HepG2 (cell line): ENCODE measurements around the gene SLC51B. TPM values are rescaled to one million over a fixed set of nuclear protein-coding genes. Genes with fewer than 3 reads are reported as not detected.
A peak's percentile ranks its signal among the peaks of the same experiment; 100 is the strongest.

Experiments used
- ATRX ChIP-seq: sonication (generic); formaldehyde crosslinking; IDR thresholded peaks from 2 replicates; pipeline ENCODE4 v1.4.0; 2020; ENCODE audit warnings: missing genetic modification reagents, borderline replicate concordance
- CEBPG ChIP-seq: IDR thresholded peaks from 2 replicates; pipeline ENCODE4 v1.6.1; 2016
- CHCHD3 ChIP-seq: sonication (generic); formaldehyde crosslinking; IDR thresholded peaks from 2 replicates; pipeline ENCODE4 v1.8.0; 2022; ENCODE audit warnings: mild to moderate bottlenecking, missing genetic modification reagents, moderate library complexity
- CREB3 ChIP-seq: sonication (generic); formaldehyde crosslinking; IDR thresholded peaks from 2 replicates; pipeline ENCODE4 v1.5.0; 2020; ENCODE audit warnings: missing genetic modification reagents
- GABPA ChIP-seq, 2 experiments: IDR thresholded peaks; 2 replicates each; pipeline ENCODE4 v1.6.1; 2011 to 2016; ENCODE audit warnings: low read depth in 2 of 2, low read length in 1 of 2, missing biosample characterization in 1 of 2, missing genetic modification characterization in 1 of 2
- IRX3 ChIP-seq: sonication (generic); formaldehyde crosslinking; IDR thresholded peaks from 2 replicates; pipeline ENCODE4 v1.8.1; 2023; ENCODE audit warnings: mild to moderate bottlenecking, low read depth, missing genetic modification reagents, borderline replicate concordance
- KDM6A ChIP-seq: IDR thresholded peaks from 2 replicates; pipeline ENCODE4 v1.6.1; 2016; ENCODE audit warnings: low read depth
- LBX2 ChIP-seq: sonication (generic); formaldehyde crosslinking; IDR thresholded peaks from 2 replicates; pipeline ENCODE4 v1.5.0; 2020; ENCODE audit warnings: missing genetic modification reagents, mild to moderate bottlenecking, borderline replicate concordance
- MED1 ChIP-seq: sonication (generic); formaldehyde crosslinking; IDR thresholded peaks from 2 replicates; pipeline ENCODE4 v1.4.0; 2020; ENCODE audit warnings: missing genetic modification reagents
- MEIS1 ChIP-seq: sonication (generic); formaldehyde crosslinking; IDR thresholded peaks from 2 replicates; pipeline ENCODE4 v1.9.0; 2021; ENCODE audit warnings: mild to moderate bottlenecking, missing genetic modification reagents, moderate library complexity, borderline replicate concordance
- PTBP1 ChIP-seq: fragments of 200-400 bp; formaldehyde crosslinking; IDR thresholded peaks from 2 replicates; pipeline ENCODE4 v1.6.1; 2018; ENCODE audit warnings: low read length, low read depth; ENCODE audit not compliant: poor library complexity, severe bottlenecking
- RFX3 ChIP-seq: IDR thresholded peaks from 2 replicates; pipeline ENCODE4 v1.6.1; 2016; ENCODE audit warnings: missing biosample characterization, missing genetic modification reagents
- SKIL ChIP-seq: sonication (generic); formaldehyde crosslinking; IDR thresholded peaks from 2 replicates; pipeline ENCODE4 v1.8.0; 2022; ENCODE audit warnings: missing genetic modification reagents, mild to moderate bottlenecking, moderate library complexity, borderline replicate concordance
- XRCC5 ChIP-seq: fragments of 200-400 bp; formaldehyde crosslinking; optimal IDR thresholded peaks from 2 replicates; pipeline ENCODE3; 2017; ENCODE audit warnings: mild to moderate bottlenecking, low read length
- YY1 ChIP-seq: IDR thresholded peaks from 2 replicates; pipeline ENCODE4 v1.6.1; 2011; ENCODE audit warnings: low read length, low read depth, moderate library complexity, mild to moderate bottlenecking; ENCODE audit not compliant: insufficient read depth, insufficient replicate concordance
- ZFY ChIP-seq: sonication (generic); formaldehyde crosslinking; IDR thresholded peaks from 2 replicates; pipeline ENCODE4 v1.4.0; 2020; ENCODE audit warnings: missing genetic modification reagents
- ZKSCAN5 ChIP-seq: sonication (generic); formaldehyde crosslinking; IDR thresholded peaks from 2 replicates; pipeline ENCODE4 v1.5.1; 2020; ENCODE audit warnings: mild to moderate bottlenecking, missing genetic modification reagents
- ZMAT3 ChIP-seq: sonication (generic); formaldehyde crosslinking; conservative IDR thresholded peaks from 2 replicates; pipeline ENCODE4 v1.7.0; 2021; ENCODE audit warnings: missing genetic modification reagents
- ZNF33B ChIP-seq: sonication (generic); formaldehyde crosslinking; IDR thresholded peaks from 2 replicates; pipeline ENCODE4 v1.5.1; 2020; ENCODE audit warnings: mild to moderate bottlenecking, missing genetic modification reagents
- ZNF431 ChIP-seq: sonication (generic); formaldehyde crosslinking; IDR thresholded peaks from 2 replicates; pipeline ENCODE4 v1.9.0; 2022; ENCODE audit warnings: missing genetic modification reagents, low read depth, mild to moderate bottlenecking, borderline replicate concordance
- ZNF510 ChIP-seq: sonication (generic); formaldehyde crosslinking; IDR thresholded peaks from 2 replicates; pipeline ENCODE4 v1.4.0; 2020; ENCODE audit warnings: low read depth, mild to moderate bottlenecking, missing genetic modification reagents
- ZNF564 ChIP-seq: sonication (generic); formaldehyde crosslinking; IDR thresholded peaks from 2 replicates; pipeline ENCODE4 v1.8.1; 2023; ENCODE audit warnings: mild to moderate bottlenecking, missing genetic modification reagents
- ZNF577 ChIP-seq: sonication (generic); formaldehyde crosslinking; IDR thresholded peaks from 2 replicates; pipeline ENCODE4 v1.4.0; 2020; ENCODE audit warnings: mild to moderate bottlenecking, low read depth, missing genetic modification reagents, borderline replicate concordance
- ZNF615 ChIP-seq: sonication (generic); formaldehyde crosslinking; IDR thresholded peaks from 2 replicates; pipeline ENCODE4 v1.5.0; 2020; ENCODE audit warnings: mild to moderate bottlenecking, missing genetic modification reagents, borderline replicate concordance
- ZNF790 ChIP-seq: sonication (generic); formaldehyde crosslinking; IDR thresholded peaks from 2 replicates; pipeline ENCODE4 v1.8.0; 2022; ENCODE audit warnings: missing genetic modification reagents, mild to moderate bottlenecking, borderline replicate concordance
- polyA plus RNA-seq, 8 experiments: library from polyadenylated mRNA; depleted of rRNA in 3 of 8; stranded (reverse) in 7 of 8; unstranded in 1 of 8; fragments of >200 nt; fragmentation: Illumina TruSeq in 4 of 8; extraction: Trizol in 4 of 8; gene quantifications; 2 replicates each; pipeline versions ENCODE4 v1.2.1 to v1.2.3, GENCODE V29; 2011 to 2016; ENCODE audit warnings: low read depth in 4 of 8, missing spikeins in 1 of 8, mixed read lengths in 1 of 8; ENCODE audit not compliant: insufficient read depth in 1 of 8
- total RNA-seq, 5 experiments: library from RNA; depleted of rRNA; stranded (reverse); fragments of >200 nt; fragmentation: Illumina TruSeq; extraction: Trizol; gene quantifications; 2 replicates each; pipeline ENCODE4 v1.2.3, GENCODE V29; 2016; ENCODE audit warnings: low read depth in 1 of 5

The SLC51B gene
- total and polyA plus RNA-seq, 2 of the 13 experiments (the other 11 are each of a cell fraction or from before 2014, with no cell fraction given), result 14.9 to 17.1 TPM

- TF ChIP-seq SKIL (CRISPR knock-in tag) (peak; percentile 73; the same call in 1 of the 2 replicates), LBX2 (CRISPR knock-in tag) (no peak), CHCHD3 (CRISPR knock-in tag) (no peak), ZMAT3 (no peak; the same call in 1 of the 2 replicates), ZNF564 (peak; percentile 79; the same call in 1 of the 2 replicates), MEIS1 (CRISPR knock-in tag) (peak; percentile 50; the same call in 1 of the 2 replicates), ZNF577 (CRISPR knock-in tag) (no peak), RFX3 (CRISPR knock-in tag) (no peak), XRCC5 (no peak), YY1 (peak; percentile 21), ZKSCAN5 (CRISPR knock-in tag) (no peak), PTBP1 (no peak), ZNF790 (no peak), MED1 (CRISPR knock-in tag) (peak; percentile 93), KDM6A (CRISPR knock-in tag) (peak; percentile 73), ZNF33B (CRISPR knock-in tag) (peak; percentile 85; the same call in 1 of the 2 replicates), ATRX (CRISPR knock-in tag) (no peak), ZFY (peak; percentile 82), IRX3 (CRISPR knock-in tag) (no peak), ZNF431 (CRISPR knock-in tag) (peak; percentile 65; the same call in 1 of the 2 replicates), ZNF615 (CRISPR knock-in tag) (no peak), CEBPG (CRISPR knock-in tag) (peak; percentile 90), GABPA (IDR thresholded peaks at IDR 0.05; ENCODE audit: low read depth, low read length) (no peak), GABPA (CRISPR knock-in tag; IDR thresholded peaks at IDR 0.05; ENCODE audit: low read depth) (peak; percentile 54; the same call in 1 of the 2 replicates), CREB3 (CRISPR knock-in tag) (no peak), ZNF510 (CRISPR knock-in tag) (no peak)
Measured at GRCh38 chr15:65044724-65045481, at the start of gene SLC51B (continued).
